HG03558 (cell line): ENCODE data around the gene FAM53B.

Source experiments
- ATAC-seq: cut with Tn5 transposase; IDR thresholded peaks from one replicate; pipeline ENCODE4 v1.9.1; 2021; ENCODE audit warnings: moderate number of reproducible peaks; ENCODE audit not compliant: unreplicated experiment; ENCODE audit errors: extremely low read depth

FAM53B gene

DNA sequence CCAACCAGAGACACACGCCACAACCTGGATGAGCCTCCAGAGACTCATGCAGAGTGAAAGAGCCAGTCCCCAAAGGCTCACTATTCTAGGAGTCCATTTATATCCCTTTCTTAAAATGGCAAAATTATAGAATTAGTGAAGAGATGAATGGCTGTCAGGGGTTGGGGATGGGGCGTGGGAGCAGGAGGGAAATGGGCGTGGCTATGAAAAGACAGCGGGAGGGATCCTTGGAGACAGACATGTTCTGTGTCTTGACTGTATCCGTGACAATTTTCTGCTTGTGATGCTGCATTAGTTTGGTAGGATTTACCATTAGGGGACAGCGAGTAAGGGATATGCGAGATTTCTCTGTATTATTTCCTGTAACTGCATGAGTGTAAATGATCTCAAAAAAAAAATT is 33.0 kb downstream of the FAM53B start:
- no peak for ATAC-seq

GRCh38 chr10:124710266-124710881 is 33.8 kb downstream of the FAM53B start:
- ATAC-seq, result no peak

DNA sequence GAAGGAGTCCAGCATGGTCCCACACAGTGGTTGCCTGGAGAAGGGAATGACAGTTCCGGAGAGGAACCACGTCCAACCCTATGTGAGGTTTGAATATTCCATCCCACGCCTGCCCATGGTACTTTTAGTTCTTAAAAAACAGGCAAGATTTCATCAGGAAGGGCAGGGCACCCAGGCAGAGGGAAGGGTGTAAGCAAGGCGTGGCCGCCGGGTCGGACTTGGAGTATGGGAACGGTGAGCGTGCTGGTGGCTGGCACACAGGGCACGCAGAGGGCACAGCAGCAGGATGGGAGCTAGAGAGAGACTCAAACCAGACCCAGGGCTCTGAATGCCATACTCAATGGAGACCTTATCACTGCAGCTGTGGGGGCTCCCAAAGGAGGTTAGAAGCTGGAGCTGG is 34.3 kb downstream of the FAM53B start:
- ATAC-seq, result no peak

GRCh38 chr10:124708922-124709520 is 35.2 kb downstream of the FAM53B start:
- no peak for ATAC-seq

- ATAC-seq, result no peak
Observed at GRCh38 chr10:124708246-124708779, 35.9 kb downstream of the FAM53B start.

- no peak for ATAC-seq
Observed at GRCh38 chr10:124707551-124707950, 36.6 kb downstream of the FAM53B start.

DNA sequence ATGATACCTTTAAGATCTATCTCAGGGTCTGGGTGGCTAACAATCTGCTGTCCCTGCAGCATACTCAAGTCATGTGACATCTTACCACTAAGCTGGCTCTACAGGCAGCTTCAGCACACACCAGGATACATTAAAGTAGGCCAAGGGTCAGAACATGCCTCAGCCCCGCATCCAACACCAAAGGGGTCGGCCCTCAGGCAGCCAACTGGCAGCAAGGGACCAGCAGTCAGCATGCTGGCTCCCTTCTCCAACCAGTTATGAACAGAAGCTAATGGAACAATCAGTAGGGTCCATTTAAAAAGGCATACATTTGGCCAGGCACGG is 37.1 kb downstream of the FAM53B start:
- ATAC-seq, result no peak

- ATAC-seq, result no peak
Observed at GRCh38 chr10:124706462-124707143, 37.6 kb downstream of the FAM53B start.

DNA sequence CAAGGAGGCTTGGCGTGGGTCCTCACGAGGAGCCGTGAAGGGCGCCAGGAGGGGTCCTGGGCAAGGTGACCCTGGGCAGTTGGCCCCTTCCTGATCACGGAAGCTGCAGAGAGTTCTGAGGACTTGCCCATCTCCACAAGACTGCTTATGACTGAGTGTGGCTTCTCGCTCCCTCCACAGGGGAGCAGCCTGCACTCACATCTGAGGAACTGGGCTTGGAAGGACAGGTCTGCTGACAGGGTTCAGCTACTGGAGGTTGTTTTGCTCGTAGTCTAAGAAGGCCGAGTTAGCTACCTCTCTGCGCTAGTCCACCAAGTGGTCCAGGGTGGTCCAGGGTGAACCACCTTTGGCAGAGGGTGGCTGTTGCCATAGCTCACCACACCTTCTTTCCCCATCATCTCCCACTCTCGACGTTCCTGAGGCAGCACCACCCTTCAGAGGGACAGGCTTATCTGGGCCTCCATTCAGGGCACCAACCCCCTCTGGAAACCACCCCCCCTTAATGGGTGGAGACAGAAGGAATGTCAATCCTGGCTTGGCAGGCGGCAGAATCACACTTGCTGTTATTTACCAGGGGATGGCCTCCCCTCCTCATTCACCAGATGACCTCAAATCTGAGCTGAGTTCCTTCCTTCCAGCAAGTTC is 38.2 kb downstream of the FAM53B start:
- no peak for ATAC-seq

DNA sequence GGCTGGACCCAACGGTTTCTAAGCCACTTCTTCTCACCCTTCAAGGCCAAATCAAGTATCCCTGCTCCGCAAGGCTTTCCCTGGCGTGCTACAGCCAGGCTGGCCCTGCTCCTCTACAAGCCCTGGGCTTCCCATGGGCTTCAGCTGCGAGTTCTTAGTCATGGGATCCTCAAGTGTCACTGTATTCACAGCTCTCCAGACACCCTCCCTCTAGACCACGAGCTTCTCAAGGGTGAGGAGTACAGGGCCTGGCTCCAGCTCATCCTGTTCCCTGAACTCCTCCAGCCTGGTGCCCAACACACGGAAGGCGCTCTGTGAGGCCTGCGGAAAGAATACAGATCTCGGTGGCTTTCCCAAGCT is 38.8 kb downstream of the FAM53B start:
- ATAC-seq, result no peak

GRCh38 chr10:124704428-124705380 is 39.5 kb downstream of the FAM53B start:
- no peak for ATAC-seq

DNA sequence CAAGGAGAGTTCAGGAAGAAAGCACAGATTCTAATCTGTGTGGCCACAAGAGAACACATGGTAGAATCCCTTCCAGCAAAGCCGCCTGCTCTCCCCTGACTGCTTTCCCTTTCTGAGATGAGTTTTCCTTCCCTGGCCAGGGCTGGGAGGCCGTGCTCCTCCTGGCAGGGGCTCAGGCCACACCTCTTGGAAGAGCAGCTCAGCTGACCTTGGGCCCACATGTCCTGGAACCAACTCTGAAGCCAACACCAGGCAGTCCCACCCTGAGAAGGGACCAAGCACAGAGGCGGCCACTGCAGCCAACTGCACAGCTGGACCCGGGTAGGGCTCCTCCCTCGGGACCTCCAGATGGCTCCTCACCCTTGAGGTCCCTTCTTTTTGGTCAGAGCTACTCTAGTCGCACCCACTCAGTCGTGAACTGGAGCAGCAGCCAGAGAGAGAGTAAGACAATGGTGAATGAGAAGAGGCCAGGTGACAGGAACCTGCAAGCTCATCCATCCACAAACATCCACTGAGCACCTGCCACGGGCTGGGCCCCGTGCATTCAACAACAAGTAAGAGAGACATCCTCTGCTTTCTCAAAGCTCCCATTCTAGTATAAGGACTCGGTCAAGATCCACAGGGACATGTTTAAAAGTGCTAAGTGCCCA is 40.3 kb downstream of the FAM53B start:
- no peak for ATAC-seq

DNA sequence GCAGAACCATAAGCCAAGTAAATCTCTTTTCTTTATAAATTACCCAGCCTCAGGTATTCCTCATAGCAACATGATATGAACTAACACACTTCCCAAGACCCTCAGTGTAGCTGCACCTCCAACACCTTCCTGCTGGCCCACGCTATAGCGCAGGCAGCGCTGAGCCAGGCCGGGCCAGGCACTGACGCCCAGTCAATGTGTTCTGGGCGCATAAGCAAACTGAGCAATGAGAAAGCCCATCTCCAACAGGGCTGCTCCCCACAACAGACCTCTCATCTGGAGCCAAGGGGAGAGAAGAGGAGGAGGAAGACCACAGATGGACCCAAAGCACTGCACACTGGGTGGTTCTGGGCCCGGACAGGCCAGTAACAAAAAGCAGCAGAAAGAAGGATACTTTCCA is 40.8 kb downstream of the FAM53B start:
- no peak for ATAC-seq

- no peak for ATAC-seq
Observed at GRCh38 chr10:124701881-124702656, 42.1 kb downstream of the FAM53B start.

DNA sequence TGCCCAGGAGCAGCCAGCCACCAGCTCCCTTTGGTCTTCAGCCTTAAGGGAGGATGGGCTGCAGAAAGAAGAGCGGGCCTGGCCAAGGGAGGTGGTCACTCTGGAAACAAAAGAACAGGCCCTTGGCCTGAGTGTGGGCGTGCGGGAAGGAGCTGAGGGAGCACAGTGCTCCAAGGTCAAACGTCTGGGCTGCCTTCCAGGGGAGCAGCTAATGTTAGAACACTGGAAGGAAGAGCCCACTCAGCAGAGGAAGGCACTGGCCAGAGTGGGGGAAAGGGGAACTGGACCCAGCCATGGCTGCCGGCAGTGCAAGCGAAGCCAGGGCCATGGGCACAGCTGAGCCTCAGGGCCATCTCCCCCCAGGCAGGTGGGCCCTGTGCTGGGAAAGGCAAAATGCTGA is 42.7 kb downstream of the FAM53B start:
- ATAC-seq, result no peak

- ATAC-seq, result no peak
Observed at GRCh38 chr10:124701038-124701365, 43.2 kb downstream of the FAM53B start.

DNA sequence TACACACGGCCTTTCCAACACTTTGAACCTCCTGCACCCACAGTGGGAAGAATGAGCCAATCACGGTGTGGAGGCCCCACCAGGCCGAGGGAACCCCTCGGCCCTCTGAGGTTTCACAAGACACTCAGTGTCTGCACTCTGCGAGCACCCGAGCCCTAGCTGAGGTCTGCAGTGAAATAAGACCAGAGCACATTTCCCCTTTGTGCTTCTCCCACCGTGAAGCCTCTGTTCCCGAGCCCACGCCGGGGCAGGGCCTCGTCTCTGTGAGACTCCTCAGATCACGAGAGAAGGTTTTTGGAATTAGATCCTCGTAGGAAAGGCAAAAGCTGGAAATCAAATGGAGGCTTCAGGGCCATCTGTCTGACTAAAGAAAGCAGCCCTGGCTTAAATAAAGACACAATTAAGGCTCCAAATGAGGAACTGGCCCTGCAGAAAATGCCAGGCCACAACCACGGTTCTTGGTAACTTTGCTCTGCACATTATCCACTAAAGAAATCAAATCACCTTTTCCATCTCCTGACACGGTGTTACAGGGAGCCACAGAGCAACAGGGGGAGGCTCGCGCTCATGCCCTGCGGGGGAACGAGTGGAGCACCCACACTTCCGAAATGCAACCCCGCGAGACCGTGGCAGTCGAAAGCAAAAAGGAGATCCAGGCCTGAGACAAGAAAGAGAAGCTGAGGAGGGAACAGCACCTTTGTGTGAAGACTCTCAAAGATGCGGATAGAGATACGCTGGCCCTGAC is 43.7 kb downstream of the FAM53B start:
- no peak for ATAC-seq

- no peak for ATAC-seq
Observed at GRCh38 chr10:124699471-124700292, 44.5 kb downstream of the FAM53B start.
